HEK293 (cell line): ENCODE data around the gene PER1.
A peak's percentile ranks its signal among the peaks of the same experiment; 100 is the strongest.

Source experiments
- HOXC10 ChIP-seq: sonication (generic); formaldehyde crosslinking; IDR thresholded peaks from 2 replicates; pipeline ENCODE4 v1.8.1; 2023; ENCODE audit warnings: mild to moderate bottlenecking, missing genetic modification reagents
- KLF10 ChIP-seq: fragments of 450-650 bp; IDR thresholded peaks from 2 replicates; pipeline ENCODE4 v1.5.1; 2018; ENCODE audit warnings: missing biosample characterization, mild to moderate bottlenecking, missing genetic modification characterization
- KLF8 ChIP-seq: fragments of 450-650 bp; formaldehyde crosslinking; IDR thresholded peaks from 2 replicates; pipeline ENCODE4 v1.5.1; 2016; ENCODE audit warnings: missing biosample characterization, missing genetic modification characterization
- OSR2 ChIP-seq: fragments of 450-650 bp; formaldehyde crosslinking; IDR thresholded peaks from 2 replicates; pipeline ENCODE4 v1.5.1; 2016; ENCODE audit warnings: missing biosample characterization, missing genetic modification characterization
- SCRT1 ChIP-seq: fragments of 450-650 bp; formaldehyde crosslinking; IDR thresholded peaks from 2 replicates; pipeline ENCODE4 v1.5.1; 2016; ENCODE audit warnings: missing biosample characterization, missing genetic modification characterization, borderline replicate concordance
- TCF7L2 ChIP-seq: IDR thresholded peaks from 2 replicates; pipeline ENCODE4 v1.6.1; 2011; ENCODE audit warnings: low read depth, mild to moderate bottlenecking, inconsistent platforms, low read length, moderate library complexity, borderline replicate concordance
- ZBTB49 ChIP-seq: fragments of 450-650 bp; formaldehyde crosslinking; IDR thresholded peaks from 2 replicates; pipeline ENCODE4 v1.5.1; 2016; ENCODE audit warnings: missing biosample characterization, missing genetic modification characterization, low read depth
- ZFP69B ChIP-seq: fragments of 450-650 bp; formaldehyde crosslinking; IDR thresholded peaks from 2 replicates; pipeline ENCODE4 v1.5.1; 2016; ENCODE audit warnings: missing biosample characterization, missing genetic modification characterization
- ZIC2 ChIP-seq: fragments of 450-650 bp; formaldehyde crosslinking; IDR thresholded peaks from 2 replicates; pipeline ENCODE4 v1.5.1; 2016; ENCODE audit warnings: missing biosample characterization, missing genetic modification characterization
- ZNF19 ChIP-seq: fragments of 450-650 bp; formaldehyde crosslinking; IDR thresholded peaks from 2 replicates; pipeline ENCODE4; 2016; ENCODE audit warnings: missing biosample characterization, missing genetic modification characterization, low read depth
- ZNF221 ChIP-seq: fragments of 450-650 bp; formaldehyde crosslinking; IDR thresholded peaks from 2 replicates; pipeline ENCODE4 v1.5.1; 2017; ENCODE audit warnings: missing biosample characterization, missing genetic modification characterization, borderline replicate concordance
- ZNF274 ChIP-seq, 2 experiments: fragments of 200-500 bp in 1 of 2; fragments of 450-650 bp in 1 of 2; sonication (Bioruptor generic) in 1 of 2; formaldehyde crosslinking in 1 of 2; IDR thresholded peaks; 2 replicates each; pipeline versions ENCODE4 v1.5.1 to v1.6.1; 2014 to 2016; ENCODE audit warnings: borderline replicate concordance in 1 of 2, inconsistent platforms in 1 of 2, low read length in 1 of 2, missing biosample characterization in 1 of 2, missing genetic modification characterization in 1 of 2
- ZNF292 ChIP-seq: fragments of 450-650 bp; formaldehyde crosslinking; IDR thresholded peaks from 2 replicates; pipeline ENCODE4 v1.5.1; 2016; ENCODE audit warnings: low read depth, missing biosample characterization, missing genetic modification characterization, borderline replicate concordance
- ZNF391 ChIP-seq: fragments of 450-650 bp; formaldehyde crosslinking; IDR thresholded peaks from 2 replicates; pipeline ENCODE4 v1.5.1; 2016; ENCODE audit warnings: low read depth, missing biosample characterization, missing genetic modification characterization, borderline replicate concordance
- ZNF433 ChIP-seq: fragments of 450-650 bp; formaldehyde crosslinking; IDR thresholded peaks from 2 replicates; pipeline ENCODE4 v1.5.1; 2016; ENCODE audit warnings: missing biosample characterization, missing genetic modification characterization, low read depth
- ZNF514 ChIP-seq: fragments of 450-650 bp; formaldehyde crosslinking; IDR thresholded peaks from 2 replicates; pipeline ENCODE4 v1.5.1; 2016; ENCODE audit warnings: missing biosample characterization, missing genetic modification characterization
- ZNF555 ChIP-seq: fragments of 450-650 bp; formaldehyde crosslinking; conservative IDR thresholded peaks from 2 replicates; pipeline ENCODE4 v1.5.1; 2017; ENCODE audit warnings: missing biosample characterization, mild to moderate bottlenecking, missing genetic modification characterization, inconsistent platforms
- ZNF558 ChIP-seq: fragments of 450-650 bp; formaldehyde crosslinking; IDR thresholded peaks from 2 replicates; pipeline ENCODE4 v1.5.1; 2016; ENCODE audit warnings: missing biosample characterization, missing genetic modification characterization
- ZNF596 ChIP-seq: fragments of 450-650 bp; IDR thresholded peaks from 2 replicates; pipeline ENCODE4 v1.5.0; 2018; ENCODE audit warnings: missing biosample characterization, mild to moderate bottlenecking, missing genetic modification characterization, moderate library complexity
- ZNF600 ChIP-seq: fragments of 450-650 bp; formaldehyde crosslinking; IDR thresholded peaks from 2 replicates; pipeline ENCODE4 v1.5.1; 2016; ENCODE audit warnings: missing biosample characterization, missing genetic modification characterization
- ZNF610 ChIP-seq: fragments of 450-650 bp; formaldehyde crosslinking; IDR thresholded peaks from 2 replicates; pipeline ENCODE4 v1.5.1; 2016; ENCODE audit warnings: missing biosample characterization, missing genetic modification characterization, borderline replicate concordance
- ZNF626 ChIP-seq: fragments of 450-650 bp; sonication (Bioruptor Pico); formaldehyde crosslinking; IDR thresholded peaks from 2 replicates; pipeline ENCODE4 v1.5.1; 2018; ENCODE audit warnings: missing biosample characterization, missing genetic modification characterization, inconsistent platforms
- ZNF670 ChIP-seq: fragments of 450-650 bp; formaldehyde crosslinking; IDR thresholded peaks from 2 replicates; pipeline ENCODE4 v1.5.1; 2016; ENCODE audit warnings: missing biosample characterization, missing genetic modification characterization, low read depth
- ZSCAN16 ChIP-seq: fragments of 450-650 bp; formaldehyde crosslinking; IDR thresholded peaks from 2 replicates; pipeline ENCODE4 v1.5.1; 2016; ENCODE audit warnings: missing biosample characterization, missing genetic modification characterization
- ZSCAN18 ChIP-seq: fragments of 450-650 bp; formaldehyde crosslinking; IDR thresholded peaks from 2 replicates; pipeline ENCODE4 v1.5.1; 2016; ENCODE audit warnings: missing biosample characterization, missing genetic modification characterization
- ZSCAN23 ChIP-seq: fragments of 450-650 bp; formaldehyde crosslinking; IDR thresholded peaks from 2 replicates; pipeline ENCODE4 v1.5.1; 2016; ENCODE audit warnings: missing biosample characterization, missing genetic modification characterization
- ZSCAN5A ChIP-seq: fragments of 450-650 bp; formaldehyde crosslinking; IDR thresholded peaks from 2 replicates; pipeline ENCODE4 v1.5.1; 2016; ENCODE audit warnings: missing biosample characterization, missing genetic modification characterization
- TF ChIP-seq, protein P1 (sequence below): fragments of 450-650 bp; formaldehyde crosslinking; IDR thresholded peaks from 2 replicates; pipeline ENCODE4 v1.5.1; 2016; ENCODE audit warnings: missing biosample characterization, missing genetic modification characterization
- TF ChIP-seq, protein P2 (sequence below): fragments of 450-650 bp; formaldehyde crosslinking; IDR thresholded peaks from 2 replicates; pipeline ENCODE4 v1.5.1; 2016; ENCODE audit warnings: missing biosample characterization, missing genetic modification characterization

The PER1 gene

GRCh38 chr17:8162997-8163977 is 11.1 kb upstream of the PER1 start (continued):
- TF ChIP-seq ZSCAN23 (tag by site-specific recombination) (no peak), SCRT1 (no peak), ZSCAN5A (tag by site-specific recombination) (no peak), TCF7L2 (no peak), ZNF600 (tag by site-specific recombination) (0 out of 2 replicates have a peak, but pooled peaks have one; percentile 15), KLF8 (peak; percentile 86), ZNF610 (no peak), ZNF514 (tag by site-specific recombination) (no peak), ZNF19 (tag by site-specific recombination) (no peak), ZNF292 (tag by site-specific recombination) (no peak), ZNF433 (tag by site-specific recombination) (no peak), ZNF555 (tag by site-specific recombination) (no peak), KLF10 (tag by site-specific recombination) (no peak), ZNF670 (no peak), ZBTB49 (no peak), ZNF596 (no peak), ZNF391 (tag by site-specific recombination) (no peak), ZNF558 (tag by site-specific recombination) (no peak), HOXC10 (CRISPR knock-in tag) (no peak), ZIC2 (tag by site-specific recombination) (no peak), ZSCAN18 (no peak), ZFP69B (no peak), ZNF626 (no peak), ZNF221 (tag by site-specific recombination) (no peak), OSR2 (tag by site-specific recombination) (no peak), ZNF274 (IDR thresholded peaks at IDR 0.05; ENCODE audit: low read length) (no peak), ZNF274 (tag by site-specific recombination; IDR thresholded peaks at IDR 0.05; ENCODE audit: borderline replicate concordance) (no peak), ZSCAN16 (no peak)
- TF ChIP-seq, protein P1, sequence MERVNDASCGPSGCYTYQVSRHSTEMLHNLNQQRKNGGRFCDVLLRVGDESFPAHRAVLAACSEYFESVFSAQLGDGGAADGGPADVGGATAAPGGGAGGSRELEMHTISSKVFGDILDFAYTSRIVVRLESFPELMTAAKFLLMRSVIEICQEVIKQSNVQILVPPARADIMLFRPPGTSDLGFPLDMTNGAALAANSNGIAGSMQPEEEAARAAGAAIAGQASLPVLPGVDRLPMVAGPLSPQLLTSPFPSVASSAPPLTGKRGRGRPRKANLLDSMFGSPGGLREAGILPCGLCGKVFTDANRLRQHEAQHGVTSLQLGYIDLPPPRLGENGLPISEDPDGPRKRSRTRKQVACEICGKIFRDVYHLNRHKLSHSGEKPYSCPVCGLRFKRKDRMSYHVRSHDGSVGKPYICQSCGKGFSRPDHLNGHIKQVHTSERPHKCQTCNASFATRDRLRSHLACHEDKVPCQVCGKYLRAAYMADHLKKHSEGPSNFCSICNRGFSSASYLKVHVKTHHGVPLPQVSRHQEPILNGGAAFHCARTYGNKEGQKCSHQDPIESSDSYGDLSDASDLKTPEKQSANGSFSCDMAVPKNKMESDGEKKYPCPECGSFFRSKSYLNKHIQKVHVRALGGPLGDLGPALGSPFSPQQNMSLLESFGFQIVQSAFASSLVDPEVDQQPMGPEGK (tag by site-specific recombination), result peak; percentile 75
- TF ChIP-seq, protein P2, sequence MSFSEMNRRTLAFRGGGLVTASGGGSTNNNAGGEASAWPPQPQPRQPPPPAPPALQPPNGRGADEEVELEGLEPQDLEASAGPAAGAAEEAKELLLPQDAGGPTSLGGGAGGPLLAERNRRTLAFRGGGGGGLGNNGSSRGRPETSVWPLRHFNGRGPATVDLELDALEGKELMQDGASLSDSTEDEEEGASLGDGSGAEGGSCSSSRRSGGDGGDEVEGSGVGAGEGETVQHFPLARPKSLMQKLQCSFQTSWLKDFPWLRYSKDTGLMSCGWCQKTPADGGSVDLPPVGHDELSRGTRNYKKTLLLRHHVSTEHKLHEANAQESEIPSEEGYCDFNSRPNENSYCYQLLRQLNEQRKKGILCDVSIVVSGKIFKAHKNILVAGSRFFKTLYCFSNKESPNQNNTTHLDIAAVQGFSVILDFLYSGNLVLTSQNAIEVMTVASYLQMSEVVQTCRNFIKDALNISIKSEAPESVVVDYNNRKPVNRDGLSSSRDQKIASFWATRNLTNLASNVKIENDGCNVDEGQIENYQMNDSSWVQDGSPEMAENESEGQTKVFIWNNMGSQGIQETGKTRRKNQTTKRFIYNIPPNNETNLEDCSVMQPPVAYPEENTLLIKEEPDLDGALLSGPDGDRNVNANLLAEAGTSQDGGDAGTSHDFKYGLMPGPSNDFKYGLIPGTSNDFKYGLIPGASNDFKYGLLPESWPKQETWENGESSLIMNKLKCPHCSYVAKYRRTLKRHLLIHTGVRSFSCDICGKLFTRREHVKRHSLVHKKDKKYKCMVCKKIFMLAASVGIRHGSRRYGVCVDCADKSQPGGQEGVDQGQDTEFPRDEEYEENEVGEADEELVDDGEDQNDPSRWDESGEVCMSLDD, result peak; percentile 82; the same call in 1 of the 2 replicates
